GM21390 (cell line): ENCODE measurements around the gene CORO2B.
"Not testable (repeated sequence)": the region's sequence is repeated elsewhere in the genome, so short reads cannot be mapped to it uniquely, and the experiment has no call there.

Source experiments
- ATAC-seq: cut with Tn5 transposase; IDR thresholded peaks from one replicate; pipeline ENCODE4 v1.9.1; 2021; ENCODE audit not compliant: unreplicated experiment

The CORO2B gene

GRCh38 chr15:68643216-68643830 is 64.5 kb downstream of the CORO2B start:
- ATAC-seq = no peak

GRCh38 chr15:68644083-68644904 is 65.5 kb downstream of the CORO2B start:
- no peak for ATAC-seq

GRCh38 chr15:68644996-68645395 is 66.2 kb downstream of the CORO2B start:
- no peak for ATAC-seq

- ATAC-seq = no peak
Measured at GRCh38 chr15:68646156-68646555, 67.4 kb downstream of the CORO2B start.

- no peak for ATAC-seq
Measured at GRCh38 chr15:68646696-68647095, 67.9 kb downstream of the CORO2B start.

GRCh38 chr15:68647361-68647760 is 68.6 kb downstream of the CORO2B start:
- ATAC-seq = not testable (repeated sequence)

- no peak for ATAC-seq
Measured at GRCh38 chr15:68650901-68651709, 72.3 kb downstream of the CORO2B start.

GRCh38 chr15:68651916-68652525 is 73.2 kb downstream of the CORO2B start:
- no peak for ATAC-seq

GRCh38 chr15:68653031-68653635 is 74.3 kb downstream of the CORO2B start:
- ATAC-seq = no peak

- ATAC-seq = no peak
Measured at GRCh38 chr15:68653801-68654200, 75.0 kb downstream of the CORO2B start.

- ATAC-seq = no peak
Measured at GRCh38 chr15:68654786-68655560, 76.2 kb downstream of the CORO2B start.

GRCh38 chr15:68655686-68656437 is 77.1 kb downstream of the CORO2B start:
- no peak for ATAC-seq

GRCh38 chr15:68656438-68656739 is 77.6 kb downstream of the CORO2B start:
- no peak for ATAC-seq

GRCh38 chr15:68658151-68658550 is 79.4 kb downstream of the CORO2B start:
- no peak for ATAC-seq

- no peak for ATAC-seq
Measured at GRCh38 chr15:68658641-68659358, 80.0 kb downstream of the CORO2B start.

GRCh38 chr15:68663526-68663925 is 84.7 kb downstream of the CORO2B start:
- ATAC-seq = no peak

- ATAC-seq = no peak
Measured at GRCh38 chr15:68666120-68666811, 87.5 kb downstream of the CORO2B start.

- no peak for ATAC-seq
Measured at GRCh38 chr15:68666812-68667450, 88.1 kb downstream of the CORO2B start.
